Esophagus muscularis mucosa (tissue), 4 donors: ENCODE results near the gene NPAT. TPM values are rescaled to one million over a fixed set of nuclear protein-coding genes. Genes with fewer than 3 reads are reported as not detected.

ENCODE experiments used
- DNase-seq: peaks from one replicate; pipeline ENCODE4 v3.0.0-alpha.2; 2017; ENCODE audit errors: extremely low spot score
- H3K27ac ChIP-seq, 4 donors: fragments of 200-600 bp; sonication (generic); replicated peaks in 1 of 4; 1 replicate in 3 of 4; 2 replicates in 1 of 4; pipeline ENCODE4 v1.5.1; 2016 to 2019; ENCODE audit warnings: mild to moderate bottlenecking in 1 of 4
- H3K27me3 ChIP-seq, 4 donors: fragments of 200-600 bp; sonication (generic); one replicate each; pipeline versions ENCODE4 v1.5.1 to v1.6.0; 2016 to 2019
- H3K36me3 ChIP-seq, 4 donors: fragments of 200-600 bp; sonication (generic); one replicate each; pipeline ENCODE4 v1.5.1; 2016 to 2019
- H3K4me1 ChIP-seq, 4 donors: fragments of 200-600 bp; sonication (generic); one replicate each; pipeline ENCODE4 v1.5.1; 2016 to 2019
- H3K4me3 ChIP-seq, 4 donors: fragments of 200-600 bp; sonication (generic); 1 replicate in 2 of 4; 2 replicates in 2 of 4; pipeline ENCODE4 v1.5.1; 2016 to 2019; ENCODE audit warnings: mild to moderate bottlenecking in 4 of 4, moderate library complexity in 1 of 4
- H3K9me3 ChIP-seq, 4 donors: fragments of 200-600 bp; sonication (generic); 1 replicate in 3 of 4; 2 replicates in 1 of 4; pipeline ENCODE4 v1.5.1; 2016 to 2019
- CTCF ChIP-seq, 3 experiments: fragments of 200-600 bp in 2 of 3; fragments of 450-650 bp in 1 of 3; sonication (generic) in 2 of 3; IDR thresholded peaks; one replicate each; pipeline ENCODE4 v1.5.1; 2017 to 2019; ENCODE audit warnings: antibody characterized with exemption in 3 of 3, mild to moderate bottlenecking in 2 of 3, moderate library complexity in 1 of 3
- EP300 ChIP-seq: sonication (generic); formaldehyde crosslinking; IDR thresholded peaks from one replicate; pipeline ENCODE4 v1.6.1; 2017; ENCODE audit warnings: antibody characterized with exemption
- POLR2A ChIP-seq: fragments of 450-650 bp; IDR thresholded peaks from one replicate; pipeline ENCODE4 v1.6.1; 2017; ENCODE audit warnings: antibody characterized with exemption, moderate library complexity, mild to moderate bottlenecking, low read depth
- POLR2AphosphoS5 ChIP-seq, 2 donors: sonication (generic); formaldehyde crosslinking; IDR thresholded peaks; one replicate each; pipeline ENCODE4 v1.6.1; 2017; ENCODE audit warnings: antibody characterized with exemption in 2 of 2
- WGBS: methylation state at CpG from one replicate; pipeline ENCODE4 v1.1.5; 2018; 5-methylcytosine and 5-hydroxymethylcytosine counted together
- intact Hi-C: fragments of 100-400 bp; cut with DNase I; formaldehyde crosslinking; loops from one replicate; pipeline ENCODE4 v1.15.1; 2023
- total RNA-seq, 4 donors: library from RNA; depleted of rRNA; stranded (reverse); fragments of >200 nt; gene quantifications; one replicate each; pipeline versions ENCODE4 v1.1.0 to v1.2.1, GENCODE V29; 2016

NPAT gene
- total RNA-seq, 4 donors from 2014 or later: 10.4 to 13.7 (median 10.7) TPM

GRCh38 chr11:108160970-108161566 is 61.4 kb downstream of the NPAT start:
- Histone ChIP-seq H3K4me1 (no peaks in the 10 kb centered on the region), H3K36me3 (peaks cover 30 to 80% (median 60%) of the 10 kb centered on the region in 4 donors), H3K27ac (no peak overlapping the region), H3K9me3 (no peaks in the 10 kb centered on the region), H3K27me3 (no peaks in the 10 kb centered on the region), H3K4me3 (no peak overlapping the region)
- 90% methylated on average over 5 of the region's 5 CpGs for WGBS
- DNase-seq: no peak
- intact Hi-C loops: no loop called here
- TF ChIP-seq POLR2AphosphoS5 (IDR thresholded peaks at IDR 0.05) (no peak), CTCF (IDR thresholded peaks at IDR 0.05) (no peak), EP300 (no peak), POLR2A (no peak)

- WGBS: 76% methylated on average over 2 of the region's 2 CpGs
- H3K36me3 ChIP-seq: peaks cover 17 to 75% (median 46%) of the 10 kb centered on the region in 4 donors
- intact Hi-C loops: no loop called here
- DNase-seq: no peak
- H3K4me1 ChIP-seq: no peaks in the 10 kb centered on the region
- no peak for TF ChIP-seq EP300
- TF ChIP-seq POLR2A: no peak
- no peak for TF ChIP-seq CTCF (IDR thresholded peaks at IDR 0.05)
- no peak for TF ChIP-seq POLR2AphosphoS5 (IDR thresholded peaks at IDR 0.05)
- H3K9me3 ChIP-seq: no peaks in the 10 kb centered on the region
- no peaks in the 10 kb centered on the region for H3K27me3 ChIP-seq
- no peak overlapping the region for H3K27ac ChIP-seq
- no peak overlapping the region for H3K4me3 ChIP-seq
Observed at GRCh38 chr11:108154591-108154990, 67.8 kb downstream of the NPAT start.

GRCh38 chr11:108148556-108148955 is 73.9 kb downstream of the NPAT start:
- TF ChIP-seq CTCF (IDR thresholded peaks at IDR 0.05): no peak
- no peak for TF ChIP-seq POLR2AphosphoS5 (IDR thresholded peaks at IDR 0.05)
- no peak for TF ChIP-seq EP300
- TF ChIP-seq POLR2A: no peak
- WGBS: 73% methylated on average over 3 of the region's 3 CpGs
- Histone ChIP-seq H3K27me3 (no peaks in the 10 kb centered on the region), H3K4me3 (no peak overlapping the region), H3K4me1 (no peaks in the 10 kb centered on the region), H3K36me3 (peaks cover 70 to 100% (median 85%) of the 10 kb centered on the region in 4 donors), H3K9me3 (no peaks in the 10 kb centered on the region), H3K27ac (no peak overlapping the region)
- intact Hi-C loops: no loop called here
- DNase-seq: no peak

GRCh38 chr11:108147150-108147549 is 75.3 kb downstream of the NPAT start:
- Histone ChIP-seq H3K9me3 (no peaks in the 10 kb centered on the region), H3K4me3 (no peak overlapping the region), H3K27me3 (no peaks in the 10 kb centered on the region), H3K4me1 (no peaks in the 10 kb centered on the region), H3K36me3 (peaks cover 83 to 100% (median 93%) of the 10 kb centered on the region in 4 donors), H3K27ac (no peak overlapping the region)
- intact Hi-C loops: no loop called here
- DNase-seq: no peak
- WGBS: 83% methylated on average over 1 of the region's 1 CpG
- TF ChIP-seq EP300 (no peak), CTCF (IDR thresholded peaks at IDR 0.05) (no peak), POLR2A (no peak), POLR2AphosphoS5 (IDR thresholded peaks at IDR 0.05) (no peak)

- Histone ChIP-seq H3K4me3 (no peak overlapping the region), H3K27ac (no peak overlapping the region), H3K4me1 (no peaks in the 10 kb centered on the region), H3K9me3 (no peaks in the 10 kb centered on the region), H3K27me3 (no peaks in the 10 kb centered on the region), H3K36me3 (peaks cover 82 to 100% (median 93%) of the 10 kb centered on the region in 4 donors)
- 90% methylated on average over 3 of the region's 3 CpGs for WGBS
- intact Hi-C loops: no loop called here
- TF ChIP-seq CTCF (IDR thresholded peaks at IDR 0.05) (no peak), POLR2A (no peak), POLR2AphosphoS5 (IDR thresholded peaks at IDR 0.05) (no peak), EP300 (no peak)
- DNase-seq: no peak
Observed at GRCh38 chr11:108144615-108145014, 77.8 kb downstream of the NPAT start.
